LNCaP clone FGC (cell line): ENCODE results near the gene STK39.

ENCODE experiments used
- DNase-seq: peaks from one replicate; pipeline ENCODE4 v3.0.0-alpha.2; 2011; ENCODE audit warnings: low read depth
- H3K4me3 ChIP-seq: 2 replicates; pipeline ENCODE4 v1.5.1; 2011; ENCODE audit warnings: mild to moderate bottlenecking, low read depth, low read length, control low read depth
- CTCF ChIP-seq: IDR thresholded peaks from 2 replicates; pipeline ENCODE4 v1.5.1; 2012; ENCODE audit warnings: mild to moderate bottlenecking; ENCODE audit not compliant: control insufficient read depth, insufficient read depth; ENCODE audit errors: extremely low read depth

STK39 gene

DNA sequence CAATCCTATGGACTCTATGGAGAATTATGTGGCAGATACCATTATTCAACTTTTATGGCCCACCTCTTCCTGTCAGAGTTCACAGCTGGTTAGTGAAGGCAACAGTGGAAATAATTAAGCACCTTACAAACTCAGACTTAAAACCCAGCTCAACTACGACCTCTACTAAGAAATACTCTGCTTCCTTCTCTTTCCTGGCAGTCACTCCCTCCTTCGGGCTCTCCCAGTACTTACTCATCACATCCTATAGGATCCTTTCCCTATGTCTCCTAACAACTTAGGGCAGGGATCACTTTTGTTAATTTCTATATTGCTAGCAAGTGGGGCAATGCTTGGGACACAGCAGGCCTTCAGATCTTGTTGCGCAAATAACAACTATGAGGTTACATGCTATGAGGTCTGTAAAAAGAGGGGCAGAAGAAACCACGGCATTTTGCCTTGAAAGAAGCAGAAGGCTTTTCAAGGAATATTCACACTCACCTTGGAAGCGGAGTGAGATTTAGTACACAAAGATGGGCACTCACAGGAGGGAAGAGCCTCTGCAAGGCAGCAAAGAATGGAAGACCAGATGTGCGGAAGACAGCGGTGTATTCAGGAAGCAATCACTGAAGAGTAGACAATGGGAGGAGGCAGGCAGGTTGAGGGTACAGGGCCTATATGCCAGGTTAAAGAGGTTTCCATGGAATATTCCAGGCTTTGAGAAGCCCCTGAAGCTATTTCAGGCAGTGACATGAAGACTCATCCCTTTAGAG lies 2.1 kb downstream of the STK39 start:
- peak overlapping the region; percentile 65 for H3K4me3 ChIP-seq
- no peak for DNase-seq
- TF ChIP-seq CTCF, result no peak

- no peak for DNase-seq
- peak overlapping the region; percentile 65 for H3K4me3 ChIP-seq
- no peak for TF ChIP-seq CTCF
Observed at GRCh38 chr2:168244318-168244717, 3.1 kb downstream of the STK39 start.

DNA sequence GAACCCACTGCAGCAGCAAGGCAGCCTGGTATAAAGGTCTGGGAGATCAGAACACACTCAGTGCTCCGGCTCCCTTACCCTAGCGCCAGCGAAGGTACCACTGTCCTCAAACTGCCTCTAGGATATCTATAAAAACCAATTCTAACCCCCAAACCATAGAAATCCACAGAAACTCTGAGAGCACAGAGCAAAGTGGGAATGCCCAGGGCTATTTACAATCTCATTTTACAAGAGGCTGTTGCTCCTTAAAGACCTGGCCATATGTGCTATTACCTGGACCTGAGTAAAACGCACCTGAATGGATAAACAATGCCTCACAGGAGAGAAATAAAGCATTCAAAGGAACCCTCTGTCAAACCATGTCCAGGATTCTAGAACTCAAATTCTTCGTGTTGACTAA lies 4.3 kb downstream of the STK39 start:
- no peak for DNase-seq

DNA sequence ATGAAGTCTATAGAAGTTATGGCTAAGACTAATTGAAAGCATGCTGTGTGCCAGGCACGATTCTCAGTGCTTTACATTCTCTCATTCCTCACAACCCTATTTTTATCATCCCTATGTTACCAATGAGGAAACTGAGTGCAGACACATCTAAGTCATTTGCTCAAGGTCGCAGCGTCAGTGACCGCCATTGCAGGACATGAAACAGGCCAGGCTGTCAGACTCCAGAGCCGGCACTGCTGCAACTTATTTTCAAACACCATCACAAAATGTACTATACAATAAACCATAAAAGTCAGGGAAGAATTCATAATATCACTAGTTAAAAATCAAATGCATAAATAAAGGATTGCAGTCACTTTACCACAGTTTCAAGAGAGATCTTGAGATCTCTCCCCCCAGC lies 5.6 kb downstream of the STK39 start:
- no peak for DNase-seq
- no peak overlapping the region for H3K4me3 ChIP-seq
- TF ChIP-seq CTCF, result no peak

More for the DNA sequence above, 4.3 kb downstream of the STK39 start:
- H3K4me3 ChIP-seq, result peak overlapping the region; percentile 65
- TF ChIP-seq CTCF, result no peak

DNA sequence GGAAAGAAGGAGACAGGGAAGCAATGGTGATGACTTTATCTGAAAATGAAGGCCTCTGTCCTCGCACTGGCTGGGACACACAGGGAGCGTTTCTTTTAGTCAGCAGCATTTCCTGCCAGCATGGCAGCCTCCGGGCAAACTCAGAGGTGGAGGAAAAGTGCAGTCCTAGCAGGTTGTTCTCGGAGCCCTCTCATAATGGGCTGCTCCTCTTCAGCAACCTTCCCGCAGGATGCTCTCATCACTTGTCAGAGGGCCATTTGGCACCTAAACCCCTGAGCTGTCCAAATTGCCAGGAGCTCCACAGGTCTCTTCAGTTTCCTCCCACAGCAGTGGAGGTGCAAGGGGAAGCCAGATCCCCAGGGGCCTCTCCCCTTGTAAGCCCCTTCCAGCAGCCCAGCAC lies 6.2 kb downstream of the STK39 start:
- H3K4me3 ChIP-seq, result no peak overlapping the region

GRCh38 chr2:168239281-168239680 lies 8.1 kb downstream of the STK39 start:
- TF ChIP-seq CTCF, result no peak
- DNase-seq, result no peak
- no peak overlapping the region for H3K4me3 ChIP-seq

More for the DNA sequence above, 6.2 kb downstream of the STK39 start:
- no peak for TF ChIP-seq CTCF
- no peak for DNase-seq

- H3K4me3 ChIP-seq, result no peak overlapping the region
- DNase-seq, result no peak
- TF ChIP-seq CTCF, result no peak
Observed at GRCh38 chr2:168237741-168238140, 9.7 kb downstream of the STK39 start.
